HCT116 (cell line): Measurements from ENCODE around the gene MARS1. TPM values are rescaled to one million over a fixed set of nuclear protein-coding genes. Genes with fewer than 3 reads are reported as not detected.

ENCODE experiments used
- ATAC-seq: fragments of 200-7000 bp; cut with Tn5 transposase; 2 replicates; pipeline ENCODE4 v1.9.1; 2020; ENCODE audit warnings: mild to moderate bottlenecking, moderate library complexity
- BruUV-seq: library from RNA; stranded (reverse); fragments of 400-500 nt; replicated peaks from 2 replicates; lab custom pipeline; 2021; lab: Mats Ljungman, UMichigan
- CTCF ChIA-PET: fragments of 300-600 bp; sonication (Branson Sonifier 250); formaldehyde crosslinking; loops from one replicate; lab custom pipeline; 2021; ENCODE audit warnings: antibody characterized with exemption; lab: Charles Lee
- POLR2A ChIA-PET: fragments of 300-600, 350-600 bp; sonication (Branson Sonifier 250); formaldehyde crosslinking; loops from one replicate; lab custom pipeline; 2021; ENCODE audit warnings: antibody characterized with exemption; lab: Charles Lee
- RAD21 ChIA-PET, 2 experiments: fragments of 300-600 bp; sonication (Branson Sonifier 250); formaldehyde crosslinking; loops; one replicate each; lab custom pipeline; 2023; ENCODE audit warnings: low total read pairs in 2 of 2; ENCODE audit not compliant: uncharacterized antibody in 2 of 2, unreplicated experiment in 2 of 2, low non-redundant PET in 1 of 2; lab: Charles Lee
- DNase-seq: peaks from one replicate; pipeline ENCODE4 v3.0.0-alpha.2; 2010; ENCODE audit warnings: low read depth, low spot score
- H2AFZ ChIP-seq: fragments of 200-600 bp; shearing (Covaris generic), sonication (generic); 2 replicates; pipeline ENCODE4 v1.6.1; 2017; ENCODE audit warnings: low read depth, mixed run types, mixed read lengths, antibody characterized with exemption, low read length; ENCODE audit not compliant: poor library complexity, severe bottlenecking
- H3K27ac ChIP-seq: 2 replicates; pipeline ENCODE4 v1.5.1; 2012; ENCODE audit warnings: low read depth, low read length
- H3K27me3 ChIP-seq: fragments of 200-600 bp; sonication (generic); 2 replicates; pipeline ENCODE4 v1.6.1; 2016; ENCODE audit warnings: mixed run types, low read length, mixed read lengths; ENCODE audit not compliant: insufficient read depth
- H3K36me3 ChIP-seq, 2 experiments: fragments of 200-500 bp in 1 of 2; fragments of 200-600 bp in 1 of 2; sonication (Bioruptor generic) in 1 of 2; sonication (generic) in 1 of 2; 2 replicates each; pipeline versions ENCODE4 v1.5.1 to v1.6.1; 2014 to 2016; ENCODE audit warnings: low read length in 2 of 2, inconsistent platforms in 1 of 2, mixed read lengths in 1 of 2, mixed run types in 1 of 2; ENCODE audit not compliant: insufficient read depth in 2 of 2, control insufficient read depth in 1 of 2
- H3K4me1 ChIP-seq, 2 experiments: fragments of 200-600 bp in 1 of 2; sonication (generic) in 1 of 2; 2 replicates each; pipeline versions ENCODE4 v1.5.1 to v1.6.1; 2012 to 2017; ENCODE audit warnings: low read length in 2 of 2, inconsistent platforms in 1 of 2, mild to moderate bottlenecking in 1 of 2, mixed read lengths in 1 of 2, mixed run types in 1 of 2, moderate library complexity in 1 of 2; ENCODE audit not compliant: insufficient read depth in 2 of 2, control insufficient read depth in 1 of 2
- H3K4me2 ChIP-seq: fragments of 200-600 bp; sonication (generic); 2 replicates; pipeline ENCODE4 v1.6.1; 2017; ENCODE audit warnings: mixed run types, low read length, mixed read lengths
- H3K4me3 ChIP-seq, 2 experiments: fragments of 200-600 bp in 1 of 2; sonication (generic) in 1 of 2; replicated peaks in 1 of 2; 2 replicates each; pipeline ENCODE4 v1.5.1; 2011 to 2016; ENCODE audit warnings: low read length in 2 of 2, control low read depth in 1 of 2, low read depth in 1 of 2, mild to moderate bottlenecking in 1 of 2, mixed read lengths in 1 of 2, mixed run types in 1 of 2
- H3K79me2 ChIP-seq: fragments of 200-600 bp; sonication (generic); 2 replicates; pipeline ENCODE4 v1.6.1; 2017; ENCODE audit warnings: mild to moderate bottlenecking, mixed run types, low read length, moderate library complexity, mixed read lengths; ENCODE audit not compliant: insufficient read depth
- H3K9ac ChIP-seq: fragments of 200-600 bp; sonication (generic); 2 replicates; pipeline ENCODE4 v1.6.1; 2016; ENCODE audit warnings: low read length, mixed read lengths
- H3K9me2 ChIP-seq: fragments of 200-600 bp; sonication (generic), shearing (Covaris generic); 2 replicates; pipeline ENCODE4 v1.6.1; 2017; ENCODE audit warnings: mixed run types, mild to moderate bottlenecking, moderate library complexity; ENCODE audit not compliant: insufficient read depth
- H3K9me3 ChIP-seq, 2 experiments: fragments of 200-500 bp in 1 of 2; fragments of 200-600 bp in 1 of 2; sonication (Bioruptor generic) in 1 of 2; sonication (generic) in 1 of 2; 2 replicates each; pipeline ENCODE4 v1.6.1; 2014 to 2017; ENCODE audit warnings: low read length in 2 of 2, mixed read lengths in 2 of 2, inconsistent platforms in 1 of 2, low read depth in 1 of 2, mild to moderate bottlenecking in 1 of 2, mixed run types in 1 of 2, moderate library complexity in 1 of 2; ENCODE audit not compliant: control insufficient read depth in 1 of 2, insufficient read depth in 1 of 2
- H4K20me1 ChIP-seq: fragments of 200-600 bp; sonication (generic), shearing (Covaris generic); 2 replicates; pipeline ENCODE4 v1.6.1; 2017; ENCODE audit warnings: mixed run types, mild to moderate bottlenecking, moderate library complexity; ENCODE audit not compliant: insufficient read depth
- CEBPB ChIP-seq: IDR thresholded peaks from 2 replicates; pipeline ENCODE4 v1.6.1; 2012; ENCODE audit warnings: low read depth
- FOSL1 ChIP-seq: IDR thresholded peaks from 2 replicates; pipeline ENCODE4 v1.6.1; 2012; ENCODE audit warnings: low read depth
- SP1 ChIP-seq: IDR thresholded peaks from 2 replicates; pipeline ENCODE4 v1.6.1; 2012; ENCODE audit warnings: low read depth
- TCF7L2 ChIP-seq: IDR thresholded peaks from 2 replicates; pipeline ENCODE4 v1.7.0; 2011; ENCODE audit warnings: borderline replicate concordance, inconsistent platforms; ENCODE audit not compliant: insufficient read depth, insufficient read length; ENCODE audit errors: extremely low read depth
- ZFX ChIP-seq: fragments of 450-650 bp; IDR thresholded peaks from 2 replicates; pipeline ENCODE4 v1.6.1; 2017
- intact Hi-C: fragments of 100-400 bp; cut with micrococcal nuclease; formaldehyde crosslinking; loops from 2 replicates; pipeline ENCODE4 v1.10.0; 2022
- total RNA-seq: library from RNA; stranded (reverse); gene quantifications from one replicate; pipeline ENCODE4 v1.2.1, GENCODE V29; 2021; ENCODE audit not compliant: unreplicated experiment
- TF ChIP-seq, protein P1 (sequence below), 3 experiments: fragments of 200-600 bp in 1 of 3; sonication (generic) in 1 of 3; IDR thresholded peaks in 2 of 3; conservative IDR thresholded peaks in 1 of 3; 2 replicates each; pipeline ENCODE4 v1.5.1; 2012 to 2017; ENCODE audit warnings: low read depth in 2 of 3, low read length in 2 of 3, antibody characterized with exemption in 1 of 3, borderline replicate concordance in 1 of 3, control low read depth in 1 of 3, mild to moderate bottlenecking in 1 of 3, mixed read lengths in 1 of 3, mixed run types in 1 of 3, moderate library complexity in 1 of 3; ENCODE audit not compliant: insufficient read depth in 1 of 3
- TF ChIP-seq, protein P2 (sequence below): IDR thresholded peaks from 2 replicates; pipeline ENCODE4 v1.6.1; 2011; ENCODE audit warnings: mild to moderate bottlenecking, low read length, moderate library complexity; ENCODE audit not compliant: insufficient replicate concordance; ENCODE audit errors: extremely low read depth

Gene MARS1
- total RNA-seq, 1 experiment from 2014 or later, result 344 TPM

DNA sequence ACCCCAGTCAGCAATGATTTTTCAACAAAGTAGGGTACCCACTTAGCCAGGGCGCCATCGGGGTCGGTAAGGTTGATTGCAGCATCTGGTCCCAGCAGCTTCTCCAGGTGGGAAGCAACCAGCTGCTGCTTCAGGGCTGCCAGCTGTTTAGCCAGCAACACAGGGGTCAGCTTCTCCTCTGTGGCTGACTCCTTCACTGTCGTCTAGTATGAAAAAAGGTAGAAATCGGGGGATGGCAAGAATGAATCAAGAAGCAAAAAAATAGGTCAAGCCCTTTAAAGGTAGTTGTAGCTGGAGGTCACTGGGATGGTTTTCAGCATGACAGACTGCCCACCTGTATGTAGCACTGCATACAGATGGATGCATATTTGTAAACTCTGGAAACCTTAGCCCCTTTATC, 46.4 kb downstream of the MARS1 start:
- Histone ChIP-seq H4K20me1 (no peaks in the 10 kb centered on the region), H3K4me3 (no peak overlapping the region), H3K27ac (no peak overlapping the region), H3K9me3 (no peaks in the 10 kb centered on the region), H3K4me2 (no peak overlapping the region), H2AFZ (no peak overlapping the region), H3K27me3 (no peaks in the 10 kb centered on the region), H3K9ac (no peak overlapping the region), H3K79me2 (no peaks in the 10 kb centered on the region), H3K9me2 (no peaks in the 10 kb centered on the region)
- ChIA-PET POLR2A (no interaction called here), RAD21 (no interaction called here), CTCF (interaction anchor here (1.6 kb wide), 1 partner anchor 49 kb away, joined by 3 read pairs; no protein-coding TSS in a partner anchor)
- no TSS peak for BruUV-seq
- ATAC-seq, result no peak
- no peak for DNase-seq
- intact Hi-C loops, result no loop called here
- TF ChIP-seq FOSL1 (no peak), SP1 (no peak), TCF7L2 (no peak), ZFX (no peak), CEBPB (no peak)
- TF ChIP-seq, protein P1, sequence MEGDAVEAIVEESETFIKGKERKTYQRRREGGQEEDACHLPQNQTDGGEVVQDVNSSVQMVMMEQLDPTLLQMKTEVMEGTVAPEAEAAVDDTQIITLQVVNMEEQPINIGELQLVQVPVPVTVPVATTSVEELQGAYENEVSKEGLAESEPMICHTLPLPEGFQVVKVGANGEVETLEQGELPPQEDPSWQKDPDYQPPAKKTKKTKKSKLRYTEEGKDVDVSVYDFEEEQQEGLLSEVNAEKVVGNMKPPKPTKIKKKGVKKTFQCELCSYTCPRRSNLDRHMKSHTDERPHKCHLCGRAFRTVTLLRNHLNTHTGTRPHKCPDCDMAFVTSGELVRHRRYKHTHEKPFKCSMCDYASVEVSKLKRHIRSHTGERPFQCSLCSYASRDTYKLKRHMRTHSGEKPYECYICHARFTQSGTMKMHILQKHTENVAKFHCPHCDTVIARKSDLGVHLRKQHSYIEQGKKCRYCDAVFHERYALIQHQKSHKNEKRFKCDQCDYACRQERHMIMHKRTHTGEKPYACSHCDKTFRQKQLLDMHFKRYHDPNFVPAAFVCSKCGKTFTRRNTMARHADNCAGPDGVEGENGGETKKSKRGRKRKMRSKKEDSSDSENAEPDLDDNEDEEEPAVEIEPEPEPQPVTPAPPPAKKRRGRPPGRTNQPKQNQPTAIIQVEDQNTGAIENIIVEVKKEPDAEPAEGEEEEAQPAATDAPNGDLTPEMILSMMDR (IDR thresholded peaks at IDR 0.05 in 2 of 3, conservative IDR thresholded peaks at IDR 0.05 in 1 of 3; ENCODE audit: borderline replicate concordance in 1 of 3, insufficient read depth in 1 of 3, low read depth in 2 of 3, low read length in 2 of 3), result no peak
- TF ChIP-seq, protein P2, sequence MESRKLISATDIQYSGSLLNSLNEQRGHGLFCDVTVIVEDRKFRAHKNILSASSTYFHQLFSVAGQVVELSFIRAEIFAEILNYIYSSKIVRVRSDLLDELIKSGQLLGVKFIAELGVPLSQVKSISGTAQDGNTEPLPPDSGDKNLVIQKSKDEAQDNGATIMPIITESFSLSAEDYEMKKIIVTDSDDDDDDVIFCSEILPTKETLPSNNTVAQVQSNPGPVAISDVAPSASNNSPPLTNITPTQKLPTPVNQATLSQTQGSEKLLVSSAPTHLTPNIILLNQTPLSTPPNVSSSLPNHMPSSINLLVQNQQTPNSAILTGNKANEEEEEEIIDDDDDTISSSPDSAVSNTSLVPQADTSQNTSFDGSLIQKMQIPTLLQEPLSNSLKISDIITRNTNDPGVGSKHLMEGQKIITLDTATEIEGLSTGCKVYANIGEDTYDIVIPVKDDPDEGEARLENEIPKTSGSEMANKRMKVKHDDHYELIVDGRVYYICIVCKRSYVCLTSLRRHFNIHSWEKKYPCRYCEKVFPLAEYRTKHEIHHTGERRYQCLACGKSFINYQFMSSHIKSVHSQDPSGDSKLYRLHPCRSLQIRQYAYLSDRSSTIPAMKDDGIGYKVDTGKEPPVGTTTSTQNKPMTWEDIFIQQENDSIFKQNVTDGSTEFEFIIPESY, result no peak
- TF ChIP-seq, all 23 proteins: peak for 0
- peaks cover 33 to 41% of the 10 kb centered on the region in 2 experiments; a peak in 3 of 4 replicates for H3K36me3 ChIP-seq
- no peaks in the 10 kb centered on the region for H3K4me1 ChIP-seq
